ENCODE results near the gene CD47.
A peak's percentile ranks its signal among the peaks of the same experiment; 100 is the strongest.

The CD47 gene

DNA sequence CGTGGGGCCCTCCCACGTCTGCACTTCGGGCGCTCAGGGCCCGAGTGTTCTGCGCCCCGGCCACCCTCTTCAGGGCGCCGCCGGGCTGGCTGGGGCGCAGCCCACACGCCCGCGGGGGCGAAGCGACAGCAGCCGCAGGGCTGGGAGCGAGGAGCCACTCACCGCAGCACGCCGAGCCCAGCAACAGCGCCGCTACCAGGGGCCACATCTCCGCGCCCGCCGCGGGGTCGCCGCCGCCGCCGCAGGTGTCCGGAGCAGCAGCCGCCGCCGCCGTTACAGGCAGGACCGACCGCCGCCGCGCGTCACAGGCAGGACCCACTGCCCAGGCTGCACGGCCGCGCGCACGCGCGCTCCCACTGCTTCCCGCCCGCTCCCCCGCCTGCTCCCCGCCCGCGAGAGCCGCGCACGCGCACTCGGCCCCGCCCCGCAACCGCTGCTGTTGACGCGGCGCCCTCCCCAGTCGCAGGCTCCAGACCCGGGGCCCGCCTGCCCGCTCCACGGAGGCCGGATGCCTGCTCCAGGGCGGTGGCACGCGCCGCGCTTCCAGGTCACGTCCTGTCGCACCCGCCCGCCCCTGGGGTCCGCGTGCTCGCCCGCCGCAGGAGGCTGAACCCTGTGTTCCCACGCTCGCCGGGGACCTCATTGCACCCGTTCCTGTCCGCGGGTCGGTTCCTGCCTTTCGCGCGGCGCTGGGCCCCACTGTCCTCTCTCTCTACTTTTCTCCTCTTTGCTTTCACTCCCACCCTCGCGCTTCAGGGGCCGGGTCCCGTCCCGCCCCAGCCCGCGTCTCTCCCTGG, at the start of gene CD47:
CD47 (minus strand) TSS at position 331 of the 797 bp plus-strand sequence; CDS start at position 208, 123 bp downstream.
- no peaks in the 10 kb centered on the region for H3K27me3 ChIP-seq (ENCODE audit: control insufficient read depth, insufficient read depth, low read length)
- H3K36me3 ChIP-seq (ENCODE audit: control insufficient read depth, insufficient read depth, low read length), result no peaks in the 10 kb centered on the region
- H3K4me1 ChIP-seq (ENCODE audit: control insufficient read depth, insufficient read depth, low read length), result peaks cover 7% of the 10 kb centered on the region
- peak within 1 kb of the TSS; percentile 57 for H3K4me3 ChIP-seq (ENCODE audit: low read length)
- peak within 1 kb of the TSS; percentile 85 for H3K9ac ChIP-seq (ENCODE audit: low read length)
- no peaks in the 10 kb centered on the region for H3K9me3 ChIP-seq (ENCODE audit: control insufficient read depth, low read length)

DNA sequence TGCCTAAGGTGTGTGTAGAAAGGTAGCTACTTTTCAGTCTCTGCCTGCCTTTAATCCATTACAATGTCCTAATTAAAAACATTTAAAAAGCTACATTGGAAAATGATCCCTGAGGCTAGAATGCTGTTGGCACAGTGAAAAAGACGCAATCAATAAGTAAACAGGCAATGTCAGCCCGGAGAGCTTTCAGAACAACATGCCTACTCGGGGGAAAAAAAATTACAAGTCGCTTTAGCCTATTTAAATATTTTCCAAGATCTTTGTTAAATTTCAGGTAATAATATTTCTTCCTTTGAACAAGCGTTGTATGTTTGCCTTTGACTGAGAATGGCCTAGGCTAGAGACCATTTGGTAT, 46.6 kb upstream of the CD47 start:
- Histone ChIP-seq H3K9ac (ENCODE audit: low read length) (no peak overlapping the region), H3K36me3 (ENCODE audit: control insufficient read depth, insufficient read depth, low read length) (no peaks in the 10 kb centered on the region), H3K9me3 (ENCODE audit: control insufficient read depth, low read length) (no peaks in the 10 kb centered on the region), H3K27me3 (ENCODE audit: control insufficient read depth, insufficient read depth, low read length) (no peaks in the 10 kb centered on the region), H3K4me3 (ENCODE audit: low read length) (no peak overlapping the region), H3K4me1 (ENCODE audit: control insufficient read depth, insufficient read depth, low read length) (peaks cover 20% of the 10 kb centered on the region)

DNA sequence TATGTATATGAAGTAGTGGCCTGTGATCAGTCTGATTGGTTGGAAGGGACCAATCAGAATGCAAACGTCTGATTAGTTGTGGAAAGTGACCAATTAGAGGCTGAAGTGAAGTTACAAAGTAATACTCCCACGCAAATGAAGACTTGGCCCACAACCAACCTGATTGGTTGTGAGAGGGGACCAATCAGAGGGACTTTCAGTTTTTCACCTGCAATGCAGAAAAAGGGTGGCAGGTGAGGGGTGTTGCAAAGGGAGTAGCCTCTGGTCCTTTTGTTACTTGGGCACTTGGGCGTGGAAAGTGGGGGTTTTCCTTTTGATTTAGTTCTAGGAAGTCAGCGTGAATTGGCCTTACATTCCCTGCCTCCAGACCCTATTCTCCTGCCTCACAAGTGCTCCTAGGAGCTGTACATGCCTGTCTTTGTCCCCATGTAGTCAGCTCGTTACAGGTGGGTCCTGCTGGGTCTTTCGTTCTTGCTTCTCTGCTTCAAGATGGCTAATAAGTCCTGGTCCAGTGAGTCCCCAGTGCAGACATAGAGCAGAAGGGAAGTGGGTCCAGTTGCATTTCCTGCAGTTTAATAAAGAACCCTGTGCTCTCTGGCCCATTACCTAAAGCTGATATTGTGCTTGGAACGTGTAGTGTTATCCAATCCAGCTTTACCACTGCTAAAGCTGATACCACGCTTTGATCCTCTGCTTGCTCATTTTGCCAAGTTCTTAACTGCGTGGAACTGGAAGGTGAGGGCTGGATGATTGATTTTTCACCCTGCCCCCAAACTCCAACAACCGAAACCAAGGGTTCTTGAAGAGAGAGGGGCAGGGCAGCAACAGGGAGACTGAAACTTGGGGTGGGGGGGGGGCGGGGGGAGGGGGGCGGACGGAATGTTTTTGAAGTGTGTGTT, 46.0 kb upstream of the CD47 start:
- H3K9me3 ChIP-seq (ENCODE audit: control insufficient read depth, low read length), result no peaks in the 10 kb centered on the region
- no peak overlapping the region for H3K4me3 ChIP-seq (ENCODE audit: low read length)
- H3K9ac ChIP-seq (ENCODE audit: low read length), result peak overlapping the region; percentile 19
- no peaks in the 10 kb centered on the region for H3K36me3 ChIP-seq (ENCODE audit: control insufficient read depth, insufficient read depth, low read length)
- H3K27me3 ChIP-seq (ENCODE audit: control insufficient read depth, insufficient read depth, low read length), result no peaks in the 10 kb centered on the region
- peaks cover 26% of the 10 kb centered on the region for H3K4me1 ChIP-seq (ENCODE audit: control insufficient read depth, insufficient read depth, low read length)

DNA sequence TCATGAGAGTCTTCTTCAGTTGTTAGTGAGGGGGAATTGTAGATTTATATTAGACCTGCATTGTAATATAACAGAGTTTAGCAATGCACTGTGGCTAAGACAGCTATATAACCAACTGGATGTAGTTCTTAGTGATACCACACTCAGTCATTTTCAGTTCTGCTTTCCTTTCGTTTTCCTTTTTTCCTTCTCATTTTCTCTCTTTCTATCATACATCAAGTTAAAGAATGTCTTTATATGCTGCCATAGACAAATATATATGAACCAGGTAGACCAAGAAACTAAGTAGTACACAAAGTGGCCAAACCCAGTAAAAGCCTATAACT, 43.7 kb upstream of the CD47 start:
- H3K27me3 ChIP-seq (ENCODE audit: control insufficient read depth, insufficient read depth, low read length), result no peaks in the 10 kb centered on the region
- H3K9me3 ChIP-seq (ENCODE audit: control insufficient read depth, low read length), result no peaks in the 10 kb centered on the region
- no peak overlapping the region for H3K9ac ChIP-seq (ENCODE audit: low read length)
- H3K36me3 ChIP-seq (ENCODE audit: control insufficient read depth, insufficient read depth, low read length), result no peaks in the 10 kb centered on the region
- H3K4me1 ChIP-seq (ENCODE audit: control insufficient read depth, insufficient read depth, low read length), result peaks cover 26% of the 10 kb centered on the region
- no peak overlapping the region for H3K4me3 ChIP-seq (ENCODE audit: low read length)

DNA sequence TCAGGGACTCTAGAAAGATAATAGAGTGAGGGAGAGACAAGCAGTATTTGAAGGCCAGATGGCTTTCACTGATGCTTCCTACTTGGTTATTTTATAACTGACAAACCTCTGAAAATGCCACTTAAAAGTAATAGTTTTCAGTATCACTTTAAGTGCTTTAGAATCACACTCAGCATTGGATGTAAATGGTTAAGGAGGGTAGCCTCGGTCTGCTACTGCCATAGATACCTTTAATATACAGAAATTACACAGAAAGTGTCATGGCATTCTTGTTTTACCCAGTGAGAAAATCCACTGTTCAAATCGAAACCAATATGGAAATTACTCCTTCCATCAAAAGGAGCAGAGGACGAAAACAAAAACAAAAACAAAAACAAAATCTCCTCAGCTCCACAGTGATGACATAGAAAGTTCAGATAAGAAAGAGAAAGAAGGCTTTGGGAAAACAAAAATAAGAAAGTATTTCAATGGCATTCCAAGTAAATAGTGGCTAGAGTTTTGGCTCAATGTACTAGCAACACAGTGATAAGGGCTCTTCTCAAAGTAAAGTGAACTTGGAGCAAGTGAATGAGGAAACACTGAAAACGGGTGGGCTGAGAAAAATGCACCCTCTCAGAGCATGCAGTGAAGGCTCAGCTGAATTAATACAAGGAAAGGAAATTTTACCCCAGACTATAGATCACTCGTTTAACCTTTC, 43.2 kb upstream of the CD47 start:
- Histone ChIP-seq H3K9me3 (ENCODE audit: control insufficient read depth, low read length) (no peaks in the 10 kb centered on the region), H3K4me1 (ENCODE audit: control insufficient read depth, insufficient read depth, low read length) (peaks cover 26% of the 10 kb centered on the region), H3K36me3 (ENCODE audit: control insufficient read depth, insufficient read depth, low read length) (no peaks in the 10 kb centered on the region), H3K9ac (ENCODE audit: low read length) (no peak overlapping the region), H3K4me3 (ENCODE audit: low read length) (no peak overlapping the region), H3K27me3 (ENCODE audit: control insufficient read depth, insufficient read depth, low read length) (no peaks in the 10 kb centered on the region)

DNA sequence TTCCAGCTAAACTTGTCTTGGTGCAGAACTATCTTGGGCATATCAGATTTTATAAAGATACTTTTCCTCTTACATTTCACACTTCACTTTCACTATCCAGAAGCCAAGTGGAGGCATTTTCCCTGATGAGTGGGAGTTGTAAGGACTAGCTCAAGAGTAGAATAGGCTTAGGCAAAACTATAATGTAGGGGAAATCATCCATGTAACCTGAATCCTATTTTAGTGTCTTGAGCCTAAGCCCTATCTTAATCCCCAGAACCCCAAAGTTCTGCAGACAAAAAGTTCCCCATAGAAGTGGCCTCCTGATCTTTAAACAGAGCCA, 42.2 kb upstream of the CD47 start:
- Histone ChIP-seq H3K4me1 (ENCODE audit: control insufficient read depth, insufficient read depth, low read length) (peaks cover 29% of the 10 kb centered on the region), H3K9ac (ENCODE audit: low read length) (no peak overlapping the region), H3K27me3 (ENCODE audit: control insufficient read depth, insufficient read depth, low read length) (no peaks in the 10 kb centered on the region), H3K4me3 (ENCODE audit: low read length) (no peak overlapping the region), H3K36me3 (ENCODE audit: control insufficient read depth, insufficient read depth, low read length) (no peaks in the 10 kb centered on the region), H3K9me3 (ENCODE audit: control insufficient read depth, low read length) (no peaks in the 10 kb centered on the region)

DNA sequence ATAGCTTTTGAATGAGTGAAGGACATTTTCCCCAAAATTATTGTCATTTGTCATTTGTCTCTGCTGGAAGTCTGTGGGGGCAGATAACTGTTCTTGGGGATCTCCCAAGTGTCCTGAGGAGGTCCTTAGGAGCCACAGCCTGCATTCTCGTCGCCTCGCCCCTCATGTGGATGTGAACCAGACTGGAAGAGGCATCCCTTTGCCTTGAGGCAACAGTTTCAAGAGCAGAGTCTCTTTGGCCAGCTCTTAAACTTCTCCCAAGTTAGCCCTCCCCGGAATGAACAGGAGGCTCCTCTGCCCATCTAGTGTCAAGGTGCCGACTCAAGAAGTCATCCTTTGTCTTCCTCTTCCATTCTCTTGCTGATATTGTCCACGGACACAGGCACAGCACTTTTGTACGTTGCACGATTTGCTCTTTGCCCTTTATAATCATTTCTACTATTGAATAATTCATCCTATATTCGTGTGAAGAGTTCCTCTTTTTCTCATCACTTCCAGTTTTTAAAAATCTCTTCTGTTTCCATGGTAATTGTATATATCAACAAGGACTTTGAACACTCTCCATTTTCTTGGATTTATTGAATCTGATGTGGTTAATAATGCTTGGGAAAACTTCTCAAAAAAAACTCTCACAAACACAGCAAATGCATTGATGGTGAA, 40.8 kb upstream of the CD47 start:
- H3K36me3 ChIP-seq (ENCODE audit: control insufficient read depth, insufficient read depth, low read length), result no peaks in the 10 kb centered on the region
- no peak overlapping the region for H3K9ac ChIP-seq (ENCODE audit: low read length)
- H3K27me3 ChIP-seq (ENCODE audit: control insufficient read depth, insufficient read depth, low read length), result no peaks in the 10 kb centered on the region
- no peak overlapping the region for H3K4me3 ChIP-seq (ENCODE audit: low read length)
- H3K9me3 ChIP-seq (ENCODE audit: control insufficient read depth, low read length), result no peaks in the 10 kb centered on the region
- H3K4me1 ChIP-seq (ENCODE audit: control insufficient read depth, insufficient read depth, low read length), result peaks cover 32% of the 10 kb centered on the region

DNA sequence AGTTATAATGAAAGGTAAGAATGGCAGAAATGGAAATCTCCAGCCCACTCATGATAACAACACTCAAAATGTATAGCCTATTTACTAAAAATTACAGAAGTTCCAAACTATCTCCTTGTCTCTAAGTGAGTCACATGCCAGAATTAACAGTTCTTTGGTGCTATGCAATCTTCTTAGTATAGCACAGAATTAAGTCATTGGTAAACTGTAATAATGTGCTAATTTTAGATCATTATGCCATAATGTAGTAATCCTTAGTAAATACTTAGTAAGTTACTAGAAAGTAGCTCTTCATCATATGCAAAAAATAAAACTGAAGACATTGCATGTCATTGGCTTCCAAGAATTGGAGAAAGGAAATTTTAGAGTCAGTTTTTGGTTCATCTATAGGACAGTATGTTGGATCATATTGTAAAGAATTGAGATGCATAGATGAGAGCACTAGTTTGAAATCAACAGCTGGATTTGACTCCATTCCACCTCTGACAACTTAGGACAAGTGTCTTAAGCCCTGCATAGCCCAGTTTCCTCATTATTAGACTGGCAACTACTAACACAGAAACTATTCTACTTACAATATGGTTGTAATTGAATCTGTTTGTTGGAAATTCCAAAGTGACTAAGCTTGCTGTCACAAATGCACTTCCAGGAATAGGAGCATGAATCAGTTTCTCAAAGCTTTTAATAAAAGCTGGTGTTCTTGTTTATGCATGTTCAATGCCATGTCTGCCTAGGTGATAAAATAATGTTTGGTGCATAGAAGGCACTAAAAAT, 40.1 kb upstream of the CD47 start:
- Histone ChIP-seq H3K27me3 (ENCODE audit: control insufficient read depth, insufficient read depth, low read length) (no peaks in the 10 kb centered on the region), H3K9ac (ENCODE audit: low read length) (no peak overlapping the region)

DNA sequence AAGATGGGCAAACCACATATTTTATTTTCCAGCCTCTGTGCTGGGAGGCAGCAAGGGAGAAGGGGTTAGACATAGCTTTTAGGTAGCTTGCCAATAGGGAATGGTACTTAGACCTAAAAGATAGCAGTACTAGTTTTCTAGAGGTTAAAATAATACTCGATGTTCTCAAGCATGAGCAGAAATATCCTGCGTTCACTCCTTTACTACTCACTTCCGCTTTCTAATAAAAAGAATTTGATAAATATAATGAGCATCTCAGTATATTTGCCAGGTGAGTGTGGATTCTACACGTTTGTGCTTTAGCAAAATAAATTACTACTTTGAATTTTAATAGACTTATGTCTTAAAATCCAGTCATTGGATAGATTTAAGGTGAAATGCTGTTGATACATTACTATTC, 39.4 kb upstream of the CD47 start:
- H3K9ac ChIP-seq (ENCODE audit: low read length), result no peak overlapping the region
- peaks cover 37% of the 10 kb centered on the region for H3K4me1 ChIP-seq (ENCODE audit: control insufficient read depth, insufficient read depth, low read length)
- no peaks in the 10 kb centered on the region for H3K9me3 ChIP-seq (ENCODE audit: control insufficient read depth, low read length)

More for the DNA sequence above, 40.1 kb upstream of the CD47 start:
- peaks cover 32% of the 10 kb centered on the region for H3K4me1 ChIP-seq (ENCODE audit: control insufficient read depth, insufficient read depth, low read length)
- no peaks in the 10 kb centered on the region for H3K9me3 ChIP-seq (ENCODE audit: control insufficient read depth, low read length)
- H3K36me3 ChIP-seq (ENCODE audit: control insufficient read depth, insufficient read depth, low read length), result no peaks in the 10 kb centered on the region
- no peak overlapping the region for H3K4me3 ChIP-seq (ENCODE audit: low read length)

DNA sequence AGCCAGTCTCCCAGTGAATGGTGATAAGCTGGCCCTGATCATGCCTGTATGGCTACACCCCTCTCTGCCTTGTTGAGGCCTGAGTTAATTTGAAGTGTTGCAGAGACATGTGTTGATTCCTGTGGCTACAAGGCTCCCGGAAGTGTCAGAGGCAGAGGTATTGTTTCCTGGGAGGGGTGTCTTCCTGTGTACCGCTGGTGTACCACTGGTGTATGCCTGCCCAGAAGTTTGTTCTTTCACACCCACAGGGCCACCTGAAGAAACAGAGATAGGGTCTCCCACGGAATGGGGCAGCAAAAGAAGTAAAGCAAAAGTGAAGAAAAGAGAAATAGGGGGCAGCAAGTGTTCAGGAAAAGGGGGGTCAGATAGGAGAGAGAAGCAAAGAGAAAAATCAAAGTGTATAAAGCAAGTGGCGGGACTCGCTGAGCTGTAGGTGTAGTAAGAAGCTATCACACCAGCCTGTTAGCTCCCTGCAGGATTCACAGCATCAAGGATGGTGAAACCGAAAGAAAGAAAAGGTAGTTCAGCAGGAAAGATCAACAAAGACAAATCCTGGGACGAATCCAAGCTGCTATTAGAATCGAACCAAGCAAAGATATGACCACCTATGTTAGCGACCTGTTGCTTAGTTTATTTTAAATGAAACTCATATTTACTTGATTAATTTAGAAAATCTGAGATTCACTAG, 36.6 kb upstream of the CD47 start:
- no peaks in the 10 kb centered on the region for H3K27me3 ChIP-seq (ENCODE audit: control insufficient read depth, insufficient read depth, low read length)
- H3K4me1 ChIP-seq (ENCODE audit: control insufficient read depth, insufficient read depth, low read length), result peaks cover 31% of the 10 kb centered on the region
- H3K9me3 ChIP-seq (ENCODE audit: control insufficient read depth, low read length), result no peaks in the 10 kb centered on the region
- H3K4me3 ChIP-seq (ENCODE audit: low read length), result peak overlapping the region; percentile 27
- peak overlapping the region; percentile 18 for H3K9ac ChIP-seq (ENCODE audit: low read length)
- H3K36me3 ChIP-seq (ENCODE audit: control insufficient read depth, insufficient read depth, low read length), result no peaks in the 10 kb centered on the region

More for the DNA sequence above, 39.4 kb upstream of the CD47 start:
- Histone ChIP-seq H3K27me3 (ENCODE audit: control insufficient read depth, insufficient read depth, low read length) (no peaks in the 10 kb centered on the region), H3K36me3 (ENCODE audit: control insufficient read depth, insufficient read depth, low read length) (no peaks in the 10 kb centered on the region), H3K4me3 (ENCODE audit: low read length) (no peak overlapping the region)

DNA sequence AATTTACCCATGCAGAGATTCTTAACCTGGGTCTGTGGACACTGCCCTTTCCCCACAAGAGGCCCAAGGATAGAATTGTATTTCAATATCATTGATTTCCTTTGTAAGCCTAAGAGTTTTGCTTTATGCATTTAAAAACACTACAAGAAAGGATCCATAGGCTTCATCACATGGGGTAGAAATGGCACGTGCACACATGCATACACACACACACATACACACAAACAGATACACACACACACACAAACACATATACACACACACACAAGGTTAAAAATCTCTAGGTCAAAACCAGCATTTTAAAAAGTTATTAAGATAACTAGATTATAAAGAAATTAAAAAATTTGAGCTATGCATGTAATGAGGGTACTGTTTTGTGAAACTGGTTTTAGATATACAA, 35.5 kb upstream of the CD47 start:
- no peak overlapping the region for H3K9ac ChIP-seq (ENCODE audit: low read length)
- H3K27me3 ChIP-seq (ENCODE audit: control insufficient read depth, insufficient read depth, low read length), result no peaks in the 10 kb centered on the region
- H3K36me3 ChIP-seq (ENCODE audit: control insufficient read depth, insufficient read depth, low read length), result no peaks in the 10 kb centered on the region
- no peak overlapping the region for H3K4me3 ChIP-seq (ENCODE audit: low read length)
- H3K9me3 ChIP-seq (ENCODE audit: control insufficient read depth, low read length), result no peaks in the 10 kb centered on the region
- H3K4me1 ChIP-seq (ENCODE audit: control insufficient read depth, insufficient read depth, low read length), result peaks cover 25% of the 10 kb centered on the region
